ENCODE results near the gene LAMA4.

GRCh38 chr6:112209131-112209530, 45.2 kb downstream of the LAMA4 start:
- TF ChIP-seq CTCF (conservative IDR thresholded peaks at IDR 0.05) (no peak), ZFX (IDR thresholded peaks at IDR 0.05) (no peak)

Data from C4-2B (cell line).